Tongue (tissue), 2 donors: ENCODE measurements around the gene CCDC50. TPM values are rescaled to one million over a fixed set of nuclear protein-coding genes. Genes with fewer than 3 reads are reported as not detected.

Experiments used
- DNase-seq: peaks from one replicate; pipeline ENCODE4 v3.0.0-alpha.2; 2015
- total RNA-seq: library from RNA; depleted of rRNA; stranded (reverse); fragments of >200 nt; gene quantifications from one replicate; pipeline ENCODE4 v1.2.3, GENCODE V29; 2014

CCDC50 gene
- total RNA-seq = 55.2 TPM

GRCh38 chr3:191328962-191329653 is at the start of gene CCDC50:
CCDC50 (plus strand) TSS chr3:191329394; CDS start chr3:191329675, 281 bp downstream.
- peak; percentile 88 for DNase-seq

- no peak for DNase-seq
Measured at GRCh38 chr3:191280111-191280510, 49.1 kb upstream of the CCDC50 start.

GRCh38 chr3:191280882-191281281 is 48.3 kb upstream of the CCDC50 start:
- DNase-seq = no peak

- DNase-seq = peak; percentile 3
Measured at GRCh38 chr3:191282251-191283185, 46.7 kb upstream of the CCDC50 start.

- no peak for DNase-seq
Measured at GRCh38 chr3:191283400-191283799, 45.8 kb upstream of the CCDC50 start.

GRCh38 chr3:191290311-191291025 is 38.7 kb upstream of the CCDC50 start:
- DNase-seq = no peak

- no peak for DNase-seq
Measured at GRCh38 chr3:191292243-191293015, 36.8 kb upstream of the CCDC50 start.

- DNase-seq = no peak
Measured at GRCh38 chr3:191294291-191294690, 34.9 kb upstream of the CCDC50 start.

GRCh38 chr3:191296041-191296541 is 33.1 kb upstream of the CCDC50 start:
- DNase-seq = no peak

GRCh38 chr3:191298846-191299245 is 30.3 kb upstream of the CCDC50 start:
- no peak for DNase-seq

GRCh38 chr3:191300422-191300821 is 28.8 kb upstream of the CCDC50 start:
- DNase-seq = no peak

GRCh38 chr3:191301017-191301416 is 28.2 kb upstream of the CCDC50 start:
- no peak for DNase-seq

- DNase-seq = no peak
Measured at GRCh38 chr3:191301782-191302411, 27.3 kb upstream of the CCDC50 start.

GRCh38 chr3:191302451-191302850 is 26.7 kb upstream of the CCDC50 start:
- no peak for DNase-seq

- DNase-seq = no peak
Measured at GRCh38 chr3:191303596-191303995, 25.6 kb upstream of the CCDC50 start.

- no peak for DNase-seq
Measured at GRCh38 chr3:191306428-191306827, 22.8 kb upstream of the CCDC50 start.

- no peak for DNase-seq
Measured at GRCh38 chr3:191307341-191307740, 21.9 kb upstream of the CCDC50 start.

GRCh38 chr3:191313296-191313695 is 15.9 kb upstream of the CCDC50 start:
- no peak for DNase-seq

GRCh38 chr3:191314109-191314728 is 15.0 kb upstream of the CCDC50 start:
- no peak for DNase-seq

- DNase-seq = no peak
Measured at GRCh38 chr3:191316876-191317603, 12.2 kb upstream of the CCDC50 start.
